COR-L47 (cell line): Measurements from ENCODE around the gene CUZD1.

Source experiments
- DNase-seq: peaks from one replicate; lab custom pipeline; 2025; lab: John Stamatoyannopoulos, UW

CUZD1 gene

DNA sequence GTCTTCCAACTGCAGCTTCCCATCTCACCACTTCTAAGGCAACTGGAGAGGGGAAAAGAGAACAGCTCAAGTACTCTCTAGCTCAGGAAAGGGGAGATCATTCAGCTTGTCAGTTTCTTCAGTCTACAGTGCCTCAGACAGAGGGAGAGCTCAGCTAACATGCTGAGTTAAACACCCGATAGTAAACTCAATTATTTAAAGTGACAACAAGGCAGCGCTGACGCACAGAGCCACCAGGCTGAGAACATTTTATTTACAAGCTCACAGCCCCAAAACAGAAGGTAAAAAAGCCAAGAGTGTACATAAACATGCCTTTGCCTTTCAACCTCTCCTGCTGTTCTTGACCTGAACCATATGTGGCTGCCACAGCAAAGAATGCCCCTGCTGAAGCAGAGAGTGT is 10.1 kb upstream of the CUZD1 start:
- no peak for DNase-seq

DNA sequence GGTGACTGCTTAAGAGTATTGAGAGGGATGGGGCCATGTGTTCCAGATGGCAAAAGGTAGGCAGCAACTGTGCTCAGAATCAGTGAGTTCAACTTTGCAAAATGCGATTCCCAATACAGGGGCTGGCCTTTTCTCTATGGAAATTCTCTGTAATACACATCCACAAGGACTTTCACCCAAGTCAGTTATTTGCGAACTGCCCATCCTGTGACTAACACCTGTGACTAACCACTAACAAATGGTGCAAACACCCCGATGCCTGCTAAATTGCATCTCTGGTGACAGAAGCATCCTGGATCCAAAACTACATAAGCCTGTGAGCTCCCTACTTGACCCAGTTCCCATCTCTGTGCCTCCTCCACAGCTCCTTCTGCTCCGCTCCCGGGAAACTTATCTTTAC is 9.0 kb upstream of the CUZD1 start:
- DNase-seq, result no peak

DNA sequence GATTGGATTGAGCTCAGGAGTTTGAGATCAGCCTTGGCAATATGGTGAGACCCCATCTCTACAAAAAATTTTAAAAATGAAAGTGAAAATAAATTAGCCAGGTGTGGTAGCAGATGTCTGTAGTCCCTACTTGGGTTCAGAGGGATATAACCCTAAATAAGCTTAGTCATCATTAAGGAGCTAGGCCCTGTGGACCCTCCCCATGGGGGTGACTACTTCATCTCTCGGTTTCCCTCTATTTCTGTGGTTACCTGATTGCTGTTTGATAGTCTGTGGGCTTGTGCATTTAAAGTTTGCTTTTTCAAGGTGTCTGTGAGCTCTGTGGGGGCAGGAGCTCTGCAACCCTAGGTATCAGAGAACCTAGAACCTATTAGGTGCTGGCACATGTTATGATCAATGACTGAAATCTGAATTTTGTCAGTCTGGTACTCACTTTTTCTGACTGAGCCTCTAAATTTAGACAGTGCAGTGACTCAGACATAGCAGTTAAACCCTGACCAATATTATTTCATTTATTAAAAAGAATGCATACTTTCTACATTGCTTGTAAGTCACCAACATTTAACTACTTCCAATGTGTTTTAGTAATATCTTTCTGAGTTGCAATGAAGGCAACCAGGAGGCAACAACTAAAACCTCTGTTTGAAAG is 8.1 kb upstream of the CUZD1 start:
- no peak for DNase-seq

DNA sequence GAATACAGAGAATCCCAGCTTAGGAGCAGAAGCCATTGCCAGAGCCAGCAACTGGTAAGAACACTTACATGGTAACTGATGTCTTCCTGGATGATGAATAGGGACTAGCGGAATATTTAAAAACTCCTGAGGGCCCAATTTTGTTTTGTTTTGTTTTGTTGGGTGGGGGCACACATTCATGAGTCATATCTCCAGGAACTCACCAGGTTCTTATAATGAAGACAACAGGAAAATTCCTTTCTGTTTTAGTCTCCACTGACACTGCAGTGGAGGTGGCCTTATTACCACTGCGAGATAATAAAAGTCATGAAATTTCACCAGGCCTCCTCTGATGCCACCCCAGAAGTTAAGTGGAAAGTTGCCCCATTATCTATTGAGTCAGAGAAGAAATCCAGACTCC is 6.6 kb upstream of the CUZD1 start:
- no peak for DNase-seq

DNA sequence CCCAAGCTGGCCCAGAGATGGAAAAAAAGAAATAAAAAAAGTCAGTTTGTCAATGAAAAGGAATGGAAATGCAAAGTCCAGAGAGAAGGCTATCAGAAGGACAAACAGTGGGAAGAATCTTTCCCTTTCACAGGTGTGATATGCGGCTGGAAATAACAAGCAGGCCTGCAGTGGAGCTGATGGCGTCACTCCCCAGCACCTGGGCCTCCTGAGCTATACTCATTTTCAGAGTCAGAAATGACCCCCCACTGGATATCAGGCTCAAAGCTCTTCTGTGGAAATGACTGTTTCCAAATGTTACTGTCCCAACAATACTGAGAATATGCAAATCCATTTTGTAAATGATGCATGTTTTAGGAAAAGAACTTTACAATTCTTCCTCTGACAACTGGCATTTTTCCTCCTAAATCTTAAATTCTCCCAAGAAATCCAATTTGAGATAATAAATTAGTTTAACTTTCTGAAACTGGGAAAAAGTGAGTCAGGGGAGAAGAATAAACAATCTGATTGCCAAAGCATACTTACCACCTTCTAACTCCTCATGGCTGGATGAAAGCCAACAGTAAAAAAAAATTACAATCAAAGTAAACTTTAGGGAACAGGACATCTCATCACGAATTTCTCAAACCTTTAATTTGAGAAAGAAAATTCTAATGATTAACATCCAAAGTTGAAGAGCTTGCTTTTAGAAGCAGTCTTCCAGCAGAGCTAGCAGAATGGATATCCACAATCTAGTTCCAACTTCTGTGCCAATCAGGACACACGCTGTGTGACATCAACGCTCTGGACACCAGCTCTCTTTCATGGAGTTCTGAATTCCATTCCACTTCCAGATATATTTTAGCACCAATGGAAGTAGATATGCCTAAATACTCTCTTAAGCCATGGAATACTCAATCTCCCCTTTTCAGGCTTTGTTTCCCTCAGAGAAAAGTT is 5.3 kb upstream of the CUZD1 start:
- no peak for DNase-seq

DNA sequence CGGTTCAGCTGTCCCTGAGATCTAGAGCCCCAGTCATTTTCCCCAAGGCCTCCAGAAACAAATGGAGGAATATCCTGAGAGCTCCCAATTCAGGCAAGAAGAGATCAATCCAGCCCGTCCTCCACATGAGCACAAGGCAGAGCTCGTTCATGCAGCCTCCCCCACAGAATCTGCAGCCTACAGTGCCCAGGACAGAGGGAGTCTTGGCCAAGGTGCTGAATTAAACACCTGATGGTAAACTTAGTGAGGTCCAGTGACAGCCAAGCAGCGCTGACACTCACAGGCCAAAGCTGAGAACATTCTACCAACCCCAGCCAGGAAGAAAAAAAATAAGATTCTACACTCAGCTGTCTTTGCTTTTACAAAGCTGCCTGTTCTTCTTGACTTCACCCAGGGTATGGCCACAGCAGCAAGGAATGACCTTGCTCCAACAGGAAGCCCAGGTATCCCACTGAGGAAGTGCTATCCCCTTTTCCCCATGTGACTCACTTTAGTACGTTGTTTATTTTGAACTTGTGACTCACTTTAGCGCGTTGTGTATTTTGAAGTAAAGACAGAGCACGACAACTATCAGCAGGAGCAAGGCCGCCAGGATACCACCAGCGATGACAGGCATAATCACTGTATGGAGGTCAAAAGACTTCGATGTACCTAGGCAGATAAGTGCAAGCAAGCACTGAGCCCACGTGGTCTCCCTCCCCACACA is 4.4 kb upstream of the CUZD1 start:
- DNase-seq, result no peak

DNA sequence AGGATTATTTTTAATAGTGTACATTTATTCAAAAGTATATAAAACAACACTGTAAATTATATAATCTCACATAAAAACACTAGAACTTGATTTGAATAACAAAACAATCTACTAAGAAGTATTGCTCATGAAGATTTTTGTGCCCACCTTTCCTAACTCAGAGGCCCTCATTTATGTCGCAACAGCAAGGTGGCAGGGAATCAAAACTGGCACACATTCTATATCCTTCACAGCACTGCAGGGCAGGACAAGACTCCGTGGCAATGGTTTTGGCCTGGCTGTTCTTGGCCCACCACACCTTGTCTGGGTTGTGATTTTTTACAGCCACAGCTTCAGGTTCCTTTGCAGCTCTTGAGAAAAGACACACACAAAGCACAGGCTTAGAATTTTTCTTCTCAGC is 3.4 kb upstream of the CUZD1 start:
- DNase-seq, result no peak

DNA sequence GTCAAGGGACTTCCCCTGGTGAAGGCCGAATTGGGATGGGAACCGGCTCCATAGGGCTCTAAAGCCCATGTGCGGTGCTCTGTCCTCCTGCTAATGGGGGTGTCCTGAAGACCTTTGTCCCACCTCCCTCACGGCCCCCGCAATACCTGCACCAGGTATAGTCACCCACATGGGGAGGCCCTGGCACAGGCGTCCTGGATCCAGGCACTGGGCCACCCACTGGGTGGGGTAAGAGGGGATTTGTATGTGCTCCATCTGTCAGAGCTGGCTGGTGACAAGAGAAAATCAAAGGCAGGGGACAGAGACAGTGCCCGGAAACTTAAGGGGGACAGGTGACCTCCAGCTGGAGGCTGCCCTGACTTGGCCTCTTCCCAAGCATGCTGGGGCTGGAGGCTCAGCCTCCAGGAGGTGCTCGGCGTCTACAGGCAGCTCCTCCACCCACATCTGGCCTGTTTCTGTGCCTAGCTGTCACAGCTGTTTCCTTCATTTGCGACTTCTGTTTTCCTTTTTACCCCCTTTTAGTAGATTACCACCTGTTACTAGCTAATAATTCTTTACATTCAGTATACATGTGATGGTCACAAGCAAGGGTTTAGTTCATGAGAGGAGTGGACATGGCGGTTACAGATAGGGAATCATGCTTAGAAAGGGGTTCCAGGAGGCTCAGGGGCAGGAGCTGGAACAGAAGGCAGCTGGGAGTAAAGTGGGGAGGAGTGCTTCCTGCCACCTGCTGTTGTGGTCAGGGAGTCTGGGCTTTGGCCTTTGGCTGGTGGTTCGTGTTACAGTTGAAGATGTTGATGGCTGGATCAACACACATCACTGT is 2.3 kb upstream of the CUZD1 start:
- DNase-seq, result no peak

DNA sequence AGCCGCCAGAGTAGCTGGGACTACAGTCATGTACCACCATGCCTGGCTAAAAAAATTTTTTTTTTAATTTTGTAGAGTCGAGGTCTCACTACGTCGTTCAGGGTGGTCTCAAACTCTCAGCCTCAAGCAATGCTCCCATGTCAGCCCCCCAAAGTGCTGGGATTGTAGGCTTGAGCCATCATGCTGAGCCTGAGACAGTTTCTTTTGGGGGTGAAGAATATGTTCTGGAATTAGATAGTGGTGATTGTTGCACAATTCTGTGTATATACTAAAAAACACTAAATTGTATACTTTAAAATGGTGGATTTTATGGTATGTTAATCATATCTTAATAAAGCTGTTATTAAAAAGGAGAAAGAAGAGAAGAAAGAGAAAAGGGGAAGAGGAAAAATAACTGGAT is 1.5 kb downstream of the CUZD1 start:
- no peak for DNase-seq

DNA sequence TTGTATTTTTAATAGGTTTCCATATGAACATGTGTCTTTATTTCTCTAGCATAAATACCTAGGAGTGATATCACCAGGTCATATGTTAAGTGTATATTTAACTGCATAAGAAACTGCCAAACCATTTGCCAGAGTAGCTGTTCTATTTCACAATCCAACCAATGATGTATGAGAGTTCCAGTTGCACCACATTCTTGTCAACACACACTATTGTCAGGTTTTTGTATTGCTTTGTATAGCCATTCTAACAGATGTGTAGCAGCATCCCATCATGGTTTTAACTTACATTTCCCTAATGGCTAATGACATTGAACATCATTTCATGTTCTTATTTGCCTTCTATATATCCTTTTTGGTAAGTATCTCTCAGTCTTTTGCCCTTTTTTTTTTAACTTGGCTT is 4.1 kb downstream of the CUZD1 start:
- no peak for DNase-seq

DNA sequence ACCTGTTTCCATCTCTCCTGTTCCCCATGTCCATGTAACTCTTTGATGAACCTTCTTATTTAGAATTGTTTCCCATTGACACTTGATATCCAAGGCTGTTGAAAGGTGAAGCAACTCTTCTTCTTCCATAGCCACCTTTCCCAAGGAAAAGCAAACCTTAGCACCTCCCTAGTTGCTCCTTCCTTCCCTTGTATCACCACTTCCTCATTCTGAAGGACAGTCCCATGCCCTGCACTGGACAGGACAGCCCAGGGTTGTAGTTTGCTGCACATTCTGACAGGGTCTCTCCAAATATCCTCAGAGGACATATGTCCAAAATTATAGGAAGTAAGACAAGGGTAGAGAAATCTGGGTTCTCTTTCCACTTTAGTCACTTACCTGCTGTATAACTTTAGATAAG is 6.2 kb downstream of the CUZD1 start:
- no peak for DNase-seq

DNA sequence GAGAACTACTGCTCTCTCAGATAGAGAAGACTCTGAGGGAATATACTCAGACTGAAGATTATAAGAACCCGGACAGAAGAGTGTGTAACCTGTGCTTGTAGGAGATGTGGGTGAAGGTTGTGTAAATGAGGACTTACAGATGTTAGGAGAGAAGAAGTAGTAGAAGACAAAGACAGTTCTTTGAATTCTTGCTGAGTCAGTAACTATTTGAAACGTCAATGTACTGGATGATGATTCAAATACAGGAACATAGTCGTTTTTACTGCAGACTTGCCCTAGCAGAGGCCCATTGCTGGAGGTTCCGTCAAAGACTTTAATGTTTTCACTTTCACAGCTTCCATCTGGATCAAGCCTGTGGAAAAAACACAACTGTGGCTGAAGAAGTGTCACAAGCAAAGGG is 6.8 kb downstream of the CUZD1 start:
- DNase-seq, result no peak

DNA sequence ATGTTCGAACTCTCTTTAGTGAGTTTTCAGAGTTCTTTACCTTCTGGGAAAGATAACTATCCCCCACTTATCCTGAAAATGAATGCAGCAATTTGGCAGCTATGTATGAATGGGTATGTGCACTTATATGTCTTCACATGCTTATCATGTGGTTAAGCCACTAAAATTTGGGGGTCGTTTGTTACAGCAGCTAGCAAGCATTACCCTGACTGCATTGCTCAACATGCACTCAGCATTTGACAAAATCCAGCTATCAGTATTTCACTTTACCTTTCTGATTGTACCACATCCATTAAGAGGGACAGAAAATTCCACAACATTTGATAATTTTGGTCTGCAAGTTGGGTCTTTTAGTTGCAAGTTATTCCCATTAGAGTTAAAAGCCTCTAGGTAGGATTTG is 9.7 kb downstream of the CUZD1 start:
- no peak for DNase-seq

DNA sequence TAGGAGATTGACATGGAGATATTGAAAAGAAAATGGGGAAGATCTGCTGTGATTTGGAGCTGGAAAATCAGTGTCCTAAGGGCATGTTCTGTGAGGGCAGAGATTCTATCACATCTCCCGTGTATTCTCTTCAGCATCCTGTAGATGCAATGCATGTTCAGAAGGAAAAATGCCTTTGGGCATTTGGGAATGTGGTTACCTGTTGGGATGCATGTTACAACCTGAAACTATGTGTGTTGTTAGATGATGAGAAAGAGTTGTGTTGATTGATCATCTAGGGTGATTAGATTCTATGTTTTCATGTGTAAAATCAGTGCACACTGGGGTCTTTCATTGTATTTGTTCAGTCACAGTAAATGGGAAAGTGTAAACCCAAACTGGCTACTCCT is 14.7 kb downstream of the CUZD1 start:
- no peak for DNase-seq

DNA sequence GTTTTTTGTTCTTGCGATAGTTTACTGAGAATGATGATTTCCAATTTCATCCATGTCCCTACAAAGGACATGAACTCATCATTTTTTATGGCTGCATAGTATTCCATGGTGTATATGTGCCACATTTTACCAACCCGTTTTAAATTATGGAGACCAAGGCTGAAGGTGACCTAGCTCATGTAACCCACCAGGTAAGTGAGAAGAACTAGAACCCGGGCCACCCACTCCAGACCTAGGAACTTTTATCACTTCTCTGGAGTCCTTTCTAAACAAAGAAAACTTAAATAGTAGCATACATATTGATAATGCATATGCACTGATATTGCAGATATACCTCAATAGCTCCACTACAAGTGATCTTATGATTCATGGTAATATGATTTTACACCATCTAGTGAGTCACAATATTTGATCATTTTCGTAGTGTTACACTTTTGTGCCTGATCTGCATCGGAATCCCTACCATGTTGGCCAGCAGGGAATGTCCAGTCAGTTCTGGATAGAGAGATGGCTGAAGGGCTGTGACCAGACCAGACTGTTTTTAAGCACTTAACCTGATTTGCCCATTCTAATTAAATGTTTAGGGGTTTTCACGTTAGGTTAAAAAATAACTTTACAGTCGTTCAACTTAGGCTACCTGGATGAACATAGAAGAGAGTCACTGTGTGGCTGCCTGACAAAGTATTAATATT is 15.2 kb downstream of the CUZD1 start:
- no peak for DNase-seq

DNA sequence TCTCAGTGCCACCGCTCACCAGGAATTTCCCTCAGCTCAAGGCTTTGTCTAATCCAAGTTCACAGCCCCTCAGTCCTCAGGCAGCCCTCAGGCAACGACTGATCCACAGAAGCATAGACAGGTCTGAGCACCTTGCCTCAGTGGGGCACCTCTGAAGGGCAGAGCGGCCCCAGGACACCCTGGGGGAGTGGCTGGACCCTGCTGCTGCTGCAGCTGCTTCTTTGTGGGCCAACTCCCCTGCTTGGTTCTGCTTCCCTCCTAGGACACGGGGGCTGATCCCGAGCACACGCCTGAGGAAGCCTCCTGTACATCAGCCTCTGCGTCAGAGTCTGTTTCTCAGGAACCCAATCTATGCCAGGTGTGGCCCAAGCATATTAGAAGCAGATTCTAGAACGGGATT is 16.2 kb downstream of the CUZD1 start:
- DNase-seq, result no peak

DNA sequence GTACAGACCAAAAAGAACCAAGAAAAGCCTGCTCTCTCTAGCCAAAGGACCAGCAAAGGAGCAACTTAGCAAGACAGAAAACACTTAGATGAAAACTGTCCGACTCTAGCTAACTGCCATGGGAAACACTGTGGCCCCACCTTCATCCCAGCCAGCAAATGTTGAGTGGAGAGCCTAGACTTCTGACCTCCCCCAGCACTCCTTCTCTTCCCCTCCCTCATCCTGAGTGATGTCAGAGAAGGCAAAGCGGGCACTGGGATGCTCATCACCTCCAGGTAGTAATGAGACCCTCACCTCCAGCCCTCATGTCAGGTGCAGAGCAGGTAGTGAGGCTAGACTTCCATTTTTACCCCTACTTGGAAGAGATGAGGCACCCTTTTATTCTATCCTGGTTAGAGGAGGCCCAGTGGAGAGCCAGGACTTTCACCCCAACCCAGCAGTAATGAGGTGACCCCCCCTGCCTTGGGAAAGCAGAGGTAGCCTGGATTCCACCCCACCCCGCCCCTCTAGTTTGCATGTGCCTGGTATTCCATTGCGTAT is 16.9 kb downstream of the CUZD1 start:
- DNase-seq, result no peak

DNA sequence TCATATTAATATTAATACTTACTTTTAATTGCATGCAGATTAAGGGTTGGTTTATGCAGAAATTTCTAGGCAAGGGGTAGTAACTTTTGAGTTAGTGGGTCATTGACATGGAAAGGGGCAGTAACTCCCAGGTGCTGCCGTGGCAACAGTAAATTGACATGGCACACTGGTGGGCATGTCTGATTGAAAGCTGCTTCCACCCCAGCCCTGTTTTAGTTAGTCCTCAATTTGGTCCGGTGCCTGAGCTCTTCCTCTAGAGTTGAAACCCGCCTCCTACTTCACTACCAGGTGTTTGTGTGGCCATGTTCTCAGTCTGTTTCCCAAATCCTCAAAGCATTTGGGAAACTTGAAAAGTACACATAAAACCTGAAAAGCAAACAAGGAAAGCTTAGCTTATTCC is 18.4 kb downstream of the CUZD1 start:
- no peak for DNase-seq

DNA sequence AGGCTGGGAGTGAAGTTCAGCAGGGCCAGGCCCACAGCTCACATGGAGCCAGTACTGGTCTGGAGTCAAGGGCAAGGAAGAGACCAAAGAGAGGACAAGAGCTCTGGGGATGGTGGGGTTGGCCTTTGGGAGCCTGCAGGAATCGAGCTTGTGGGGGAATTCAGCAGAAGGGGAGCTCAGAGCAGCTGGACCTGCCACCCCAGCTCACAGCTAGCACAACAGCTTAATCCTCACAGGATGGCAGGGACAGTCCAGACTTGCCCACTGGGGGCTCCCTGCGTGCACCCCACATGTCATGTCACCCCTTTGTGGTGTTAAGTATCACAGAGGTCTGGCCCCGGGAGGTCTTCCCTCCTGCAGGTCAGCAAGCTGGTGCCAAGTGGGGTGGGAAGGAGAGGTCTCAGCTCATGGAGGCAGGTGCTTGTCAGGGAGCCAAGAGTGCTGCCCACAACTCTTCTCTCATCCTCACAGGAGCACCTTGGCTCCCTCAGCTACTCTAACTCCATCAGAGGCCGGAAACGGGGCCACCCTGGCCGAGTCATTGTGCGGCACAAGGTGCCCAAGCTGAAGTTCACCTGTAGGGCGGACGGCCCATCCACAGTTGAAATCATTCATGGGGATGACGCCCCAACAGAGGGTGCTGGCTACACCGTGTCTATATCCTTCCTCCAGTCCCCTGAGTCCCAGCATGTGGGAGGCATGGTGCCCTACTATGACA is 22.5 kb downstream of the CUZD1 start:
- no peak for DNase-seq

DNA sequence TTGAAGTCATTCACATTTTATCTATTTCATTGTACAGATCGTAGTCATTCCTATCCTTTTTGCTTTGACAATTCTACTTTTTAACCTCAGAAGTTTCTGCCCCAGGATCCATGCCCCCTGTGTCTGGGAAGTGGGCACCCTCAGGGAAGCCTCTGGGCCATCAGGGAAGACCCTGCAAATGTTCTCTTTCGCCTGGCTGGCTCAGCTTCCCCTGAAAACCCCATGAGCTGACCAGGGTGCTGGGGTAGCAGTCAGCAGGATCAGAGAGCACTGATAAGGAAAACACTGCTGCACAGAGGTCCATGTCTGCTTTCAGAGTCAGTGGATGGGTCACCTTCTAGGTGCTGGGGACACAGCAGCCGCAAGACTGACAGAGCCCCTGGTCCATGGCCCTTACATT is 23.8 kb downstream of the CUZD1 start:
- no peak for DNase-seq

DNA sequence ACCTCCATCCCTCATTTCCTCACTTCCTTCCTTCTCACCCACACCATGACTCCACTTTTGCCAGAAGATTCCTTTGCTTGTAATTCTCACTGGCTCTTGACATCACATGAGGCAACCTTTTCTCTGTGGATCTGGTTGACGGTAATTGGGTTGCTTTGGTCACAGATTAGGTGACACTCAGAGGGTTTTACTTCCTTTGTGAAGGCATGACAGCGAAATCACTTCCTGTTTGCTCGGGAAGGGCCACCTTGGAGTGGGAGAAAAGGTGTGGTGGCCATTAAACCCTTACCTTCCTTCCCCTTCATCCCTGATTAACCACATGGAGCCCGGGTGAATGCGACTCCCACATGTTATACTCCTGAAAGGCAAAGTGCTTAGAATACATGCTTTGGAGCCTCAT is 30.2 kb downstream of the CUZD1 start:
- DNase-seq, result no peak
